HEK293 (cell line): ENCODE data around the gene CYP4X1.

Experiments used
- CTCF ChIA-PET: fragments of 350-600 bp; formaldehyde crosslinking; extraction: SDS; loops from one replicate; lab custom pipeline; 2021; ENCODE audit warnings: antibody characterized with exemption; lab: Yijun Ruan, JAX
- POLR2A ChIA-PET: fragments of 300-600 bp; formaldehyde crosslinking; extraction: SDS; loops from one replicate; lab custom pipeline; 2020; ENCODE audit warnings: antibody characterized with exemption, inconsistent platforms; lab: Yijun Ruan, JAX
- H3K27ac ChIP-seq: fragments of 200-500 bp; sonication (Bioruptor generic); 2 replicates; pipeline ENCODE4 v1.5.1; 2014; ENCODE audit warnings: low read depth, low read length, control low read depth, inconsistent platforms; ENCODE audit errors: extremely low read depth
- H3K36me3 ChIP-seq, 2 experiments: fragments of 200-500 bp in 1 of 2; sonication (Bioruptor generic) in 1 of 2; 1 replicate in 1 of 2; 2 replicates in 1 of 2; pipeline ENCODE4 v1.5.1; 2014 to 2017; ENCODE audit warnings: inconsistent platforms in 2 of 2, low read length in 2 of 2; ENCODE audit not compliant: control insufficient read depth in 2 of 2, insufficient read depth in 1 of 2
- H3K4me1 ChIP-seq: fragments of 200-500 bp; sonication (Bioruptor generic); 2 replicates; pipeline ENCODE4 v1.5.1; 2014; ENCODE audit warnings: mild to moderate bottlenecking, low read length, inconsistent platforms; ENCODE audit not compliant: control insufficient read depth, insufficient read depth
- H3K4me3 ChIP-seq: 2 replicates; pipeline ENCODE4 v1.5.1; 2011; ENCODE audit warnings: low read depth, mild to moderate bottlenecking, control low read depth, low read length, moderate library complexity
- H3K9me3 ChIP-seq: fragments of 200-500 bp; sonication (Bioruptor generic); 2 replicates; pipeline ENCODE4 v1.5.1; 2014; ENCODE audit warnings: low read depth, low read length, inconsistent platforms; ENCODE audit not compliant: control insufficient read depth, insufficient read depth
- OVOL3 ChIP-seq: fragments of 450-650 bp; formaldehyde crosslinking; IDR thresholded peaks from 2 replicates; pipeline ENCODE4 v1.5.1; 2016; ENCODE audit warnings: missing biosample characterization, missing genetic modification characterization
- PRDM1 ChIP-seq: fragments of 450-650 bp; formaldehyde crosslinking; IDR thresholded peaks from 2 replicates; pipeline ENCODE4; 2016; ENCODE audit warnings: missing biosample characterization, missing genetic modification characterization
- SETDB1 ChIP-seq: IDR thresholded peaks from one replicate; pipeline ENCODE4 v1.6.1; 2017; ENCODE audit warnings: mild to moderate bottlenecking, low read length, moderate library complexity, mixed read lengths; ENCODE audit not compliant: insufficient read length
- ZBTB20 ChIP-seq: fragments of 450-650 bp; formaldehyde crosslinking; IDR thresholded peaks from 2 replicates; pipeline ENCODE4 v1.5.1; 2016; ENCODE audit warnings: missing biosample characterization, missing genetic modification characterization
- ZEB2 ChIP-seq: fragments of 450-650 bp; formaldehyde crosslinking; IDR thresholded peaks from 2 replicates; pipeline ENCODE4 v1.5.1; 2016; ENCODE audit warnings: missing biosample characterization, missing genetic modification characterization
- ZNF140 ChIP-seq: fragments of 450-650 bp; formaldehyde crosslinking; IDR thresholded peaks from 2 replicates; pipeline ENCODE4 v1.5.1; 2016; ENCODE audit warnings: missing biosample characterization, missing genetic modification characterization
- ZNF221 ChIP-seq: fragments of 450-650 bp; formaldehyde crosslinking; IDR thresholded peaks from 2 replicates; pipeline ENCODE4 v1.5.1; 2017; ENCODE audit warnings: missing biosample characterization, missing genetic modification characterization, borderline replicate concordance
- ZNF26 ChIP-seq: fragments of 450-650 bp; formaldehyde crosslinking; IDR thresholded peaks from 2 replicates; pipeline ENCODE4 v1.5.1; 2016; ENCODE audit warnings: missing biosample characterization, missing genetic modification characterization
- ZNF335 ChIP-seq: fragments of 450-650 bp; formaldehyde crosslinking; conservative IDR thresholded peaks from 2 replicates; pipeline ENCODE4 v1.5.1; 2016; ENCODE audit warnings: missing biosample characterization, missing genetic modification characterization
- ZNF518A ChIP-seq: fragments of 450-650 bp; formaldehyde crosslinking; conservative IDR thresholded peaks from 2 replicates; pipeline ENCODE4 v1.5.1; 2016; ENCODE audit warnings: low read depth, missing biosample characterization, missing genetic modification characterization
- ZNF521 ChIP-seq: fragments of 450-650 bp; formaldehyde crosslinking; IDR thresholded peaks from 2 replicates; pipeline ENCODE4 v1.5.1; 2017; ENCODE audit warnings: missing biosample characterization, mild to moderate bottlenecking, missing genetic modification characterization
- ZNF571 ChIP-seq: fragments of 450-650 bp; formaldehyde crosslinking; IDR thresholded peaks from 2 replicates; pipeline ENCODE4 v1.5.0; 2017; ENCODE audit warnings: missing biosample characterization, missing genetic modification characterization
- ZSCAN5A ChIP-seq: fragments of 450-650 bp; formaldehyde crosslinking; IDR thresholded peaks from 2 replicates; pipeline ENCODE4 v1.5.1; 2016; ENCODE audit warnings: missing biosample characterization, missing genetic modification characterization
- TF ChIP-seq, protein P1 (sequence below): fragments of 450-650 bp; formaldehyde crosslinking; IDR thresholded peaks from 2 replicates; pipeline ENCODE4 v1.5.0; 2017; ENCODE audit warnings: missing biosample characterization, missing genetic modification characterization, borderline replicate concordance
- TF ChIP-seq, protein P2 (sequence below): fragments of 450-650 bp; formaldehyde crosslinking; conservative IDR thresholded peaks from 2 replicates; pipeline ENCODE4 v1.5.1; 2016; ENCODE audit warnings: low read depth, missing biosample characterization, missing genetic modification characterization

The CYP4X1 gene

GRCh38 chr1:47067097-47067594, 43.7 kb downstream of the CYP4X1 start, which contains the start of gene CYP4Z1:
Gene CYP4Z1, plus strand, starts transcription at chr1:47067231. Its CDS starts 260 bp downstream, at chr1:47067491.
- Histone ChIP-seq H3K36me3 (no peaks in the 10 kb centered on the region), H3K4me3 (no peak within 1 kb of the TSS)
- POLR2A ChIA-PET = no interaction called here
- TF ChIP-seq PRDM1 (tag by site-specific recombination) (no peak), ZNF518A (no peak), ZNF335 (no peak), ZNF521 (tag by site-specific recombination) (no peak), ZEB2 (tag by site-specific recombination) (no peak), ZNF221 (tag by site-specific recombination) (no peak), ZSCAN5A (tag by site-specific recombination) (no peak), ZNF140 (tag by site-specific recombination) (no peak), ZBTB20 (tag by site-specific recombination) (no peak), SETDB1 (no peak), ZNF571 (tag by site-specific recombination) (no peak), ZNF26 (tag by site-specific recombination) (no peak), OVOL3 (tag by site-specific recombination) (no peak)
- TF ChIP-seq, protein P1, sequence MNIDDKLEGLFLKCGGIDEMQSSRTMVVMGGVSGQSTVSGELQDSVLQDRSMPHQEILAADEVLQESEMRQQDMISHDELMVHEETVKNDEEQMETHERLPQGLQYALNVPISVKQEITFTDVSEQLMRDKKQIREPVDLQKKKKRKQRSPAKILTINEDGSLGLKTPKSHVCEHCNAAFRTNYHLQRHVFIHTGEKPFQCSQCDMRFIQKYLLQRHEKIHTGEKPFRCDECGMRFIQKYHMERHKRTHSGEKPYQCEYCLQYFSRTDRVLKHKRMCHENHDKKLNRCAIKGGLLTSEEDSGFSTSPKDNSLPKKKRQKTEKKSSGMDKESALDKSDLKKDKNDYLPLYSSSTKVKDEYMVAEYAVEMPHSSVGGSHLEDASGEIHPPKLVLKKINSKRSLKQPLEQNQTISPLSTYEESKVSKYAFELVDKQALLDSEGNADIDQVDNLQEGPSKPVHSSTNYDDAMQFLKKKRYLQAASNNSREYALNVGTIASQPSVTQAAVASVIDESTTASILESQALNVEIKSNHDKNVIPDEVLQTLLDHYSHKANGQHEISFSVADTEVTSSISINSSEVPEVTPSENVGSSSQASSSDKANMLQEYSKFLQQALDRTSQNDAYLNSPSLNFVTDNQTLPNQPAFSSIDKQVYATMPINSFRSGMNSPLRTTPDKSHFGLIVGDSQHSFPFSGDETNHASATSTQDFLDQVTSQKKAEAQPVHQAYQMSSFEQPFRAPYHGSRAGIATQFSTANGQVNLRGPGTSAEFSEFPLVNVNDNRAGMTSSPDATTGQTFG (tag by site-specific recombination) = no peak
- TF ChIP-seq, protein P2, sequence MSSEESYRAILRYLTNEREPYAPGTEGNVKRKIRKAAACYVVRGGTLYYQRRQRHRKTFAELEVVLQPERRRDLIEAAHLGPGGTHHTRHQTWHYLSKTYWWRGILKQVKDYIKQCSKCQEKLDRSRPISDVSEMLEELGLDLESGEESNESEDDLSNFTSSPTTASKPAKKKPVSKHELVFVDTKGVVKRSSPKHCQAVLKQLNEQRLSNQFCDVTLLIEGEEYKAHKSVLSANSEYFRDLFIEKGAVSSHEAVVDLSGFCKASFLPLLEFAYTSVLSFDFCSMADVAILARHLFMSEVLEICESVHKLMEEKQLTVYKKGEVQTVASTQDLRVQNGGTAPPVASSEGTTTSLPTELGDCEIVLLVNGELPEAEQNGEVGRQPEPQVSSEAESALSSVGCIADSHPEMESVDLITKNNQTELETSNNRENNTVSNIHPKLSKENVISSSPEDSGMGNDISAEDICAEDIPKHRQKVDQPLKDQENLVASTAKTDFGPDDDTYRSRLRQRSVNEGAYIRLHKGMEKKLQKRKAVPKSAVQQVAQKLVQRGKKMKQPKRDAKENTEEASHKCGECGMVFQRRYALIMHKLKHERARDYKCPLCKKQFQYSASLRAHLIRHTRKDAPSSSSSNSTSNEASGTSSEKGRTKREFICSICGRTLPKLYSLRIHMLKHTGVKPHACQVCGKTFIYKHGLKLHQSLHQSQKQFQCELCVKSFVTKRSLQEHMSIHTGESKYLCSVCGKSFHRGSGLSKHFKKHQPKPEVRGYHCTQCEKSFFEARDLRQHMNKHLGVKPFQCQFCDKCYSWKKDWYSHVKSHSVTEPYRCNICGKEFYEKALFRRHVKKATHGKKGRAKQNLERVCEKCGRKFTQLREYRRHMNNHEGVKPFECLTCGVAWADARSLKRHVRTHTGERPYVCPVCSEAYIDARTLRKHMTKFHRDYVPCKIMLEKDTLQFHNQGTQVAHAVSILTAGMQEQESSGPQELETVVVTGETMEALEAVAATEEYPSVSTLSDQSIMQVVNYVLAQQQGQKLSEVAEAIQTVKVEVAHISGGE = no peak
- TF ChIP-seq, all 188 proteins: peak for 0
- Histone ChIP-seq H3K9me3 (no peaks in the 10 kb centered on the region), H3K27ac (no peak within 1 kb of the TSS), H3K4me1 (peaks cover 4% of the 10 kb centered on the region; the same call in 1 of the 2 replicates)
- CTCF ChIA-PET = no interaction called here
